Activated CD8-positive, alpha-beta memory T cell treated with anti-CD3 and anti-CD28 coated beads for 36 hours (primary cell): ENCODE data around the gene HIPK3. TPM values are rescaled to one million over a fixed set of nuclear protein-coding genes. Genes with fewer than 3 reads are reported as not detected.
"Not testable (repeated sequence)": the region's sequence is repeated elsewhere in the genome, so short reads cannot be mapped to it uniquely, and the experiment has no call there.

Source experiments
- CTCF ChIA-PET: fragments of 350-600 bp; sonication (Branson Sonifier 250); formaldehyde crosslinking; loops from one replicate; lab custom pipeline; 2021; ENCODE audit warnings: antibody characterized with exemption; lab: Charles Lee
- POLR2A ChIA-PET: fragments of 350-600 bp; sonication (Branson Sonifier 250); formaldehyde crosslinking; loops from one replicate; lab custom pipeline; 2021; ENCODE audit warnings: antibody characterized with exemption; lab: Charles Lee
- total RNA-seq, 2 experiments: library from RNA; stranded (reverse); gene quantifications; one replicate each; pipeline ENCODE4 v1.2.3, GENCODE V29; 2021

HIPK3 gene
- 10 to 100 TPM; 41.2 to 43.8 TPM for total RNA-seq

DNA sequence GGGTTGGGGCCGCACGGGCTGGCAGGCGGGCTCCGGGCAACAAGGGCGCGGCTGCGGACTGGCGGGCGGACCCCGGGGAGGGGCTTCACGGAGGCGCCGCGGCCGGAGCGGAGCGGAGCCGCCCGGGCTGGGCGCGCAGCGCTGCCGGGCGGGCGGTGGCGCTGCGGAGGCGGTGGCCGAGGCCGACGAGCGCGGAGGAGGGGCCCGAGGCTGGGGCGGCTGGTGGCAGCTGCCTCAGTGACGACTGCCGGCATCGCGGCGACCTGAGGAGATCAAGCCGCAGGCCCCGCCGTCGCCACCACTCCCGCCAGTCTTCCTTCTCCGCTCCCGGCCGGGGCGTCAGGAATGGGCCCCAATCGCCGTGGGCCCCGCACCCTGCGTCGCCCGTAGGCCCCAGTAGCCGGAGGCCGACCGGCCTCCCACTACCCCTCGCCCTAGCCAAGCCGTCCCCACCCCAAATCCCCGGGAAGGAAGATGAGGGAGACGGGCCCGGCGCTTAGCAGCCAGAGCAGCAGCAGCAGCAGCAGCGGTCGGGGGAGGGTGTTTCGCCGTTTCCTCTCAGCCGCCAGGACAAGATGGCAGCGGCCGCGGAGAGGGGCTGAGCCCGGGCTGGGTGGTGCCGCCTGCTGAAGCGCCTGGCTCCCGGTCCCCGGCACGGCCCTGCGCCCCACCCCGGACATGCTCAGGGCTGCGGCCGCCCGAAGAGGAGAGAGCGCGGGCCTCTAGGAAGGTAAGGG is at the start of gene HIPK3:
HIPK3 (plus strand) TSS at position 222 of the 737 bp plus-strand sequence.
- CTCF ChIA-PET, result no interaction called here
- POLR2A ChIA-PET, result interaction anchor here (1.4 kb wide), 1 partner anchor 96 kb away, joined by 4 read pairs; the partner anchor contains the start of gene CSTF3

DNA sequence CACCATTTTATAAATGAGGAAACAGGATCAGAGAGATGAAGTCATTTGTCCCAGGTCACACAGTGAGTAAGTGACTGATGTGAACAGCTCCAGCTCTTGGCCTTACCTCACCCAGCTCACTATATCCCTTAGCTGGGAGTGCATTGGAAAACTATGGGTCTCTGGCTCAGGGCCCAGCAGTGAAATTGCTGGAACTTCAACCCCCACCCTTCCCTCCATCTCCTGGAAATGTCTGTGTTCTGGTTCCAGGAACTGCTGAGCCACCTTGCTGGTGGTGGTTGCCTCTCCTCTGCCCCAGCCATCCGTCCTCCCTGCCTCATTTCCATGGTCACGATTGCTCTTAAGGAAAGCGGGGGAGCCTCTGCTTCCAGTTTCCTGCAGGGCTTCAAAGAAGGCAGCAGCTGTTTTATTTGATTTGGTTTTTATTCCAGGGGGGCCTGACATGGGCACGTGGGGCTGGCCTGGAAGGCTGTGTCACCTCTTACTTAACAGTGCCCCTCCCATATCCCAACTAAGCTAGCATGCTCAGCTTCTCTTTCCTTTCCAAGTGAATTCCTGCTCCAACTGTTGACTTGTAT is 49.7 kb upstream of the HIPK3 start:
- POLR2A ChIA-PET, result no interaction called here
- CTCF ChIA-PET, result interaction anchor here (0.9 kb wide), 1 partner anchor 12 kb away, joined by 8 read pairs; no protein-coding TSS in a partner anchor

DNA sequence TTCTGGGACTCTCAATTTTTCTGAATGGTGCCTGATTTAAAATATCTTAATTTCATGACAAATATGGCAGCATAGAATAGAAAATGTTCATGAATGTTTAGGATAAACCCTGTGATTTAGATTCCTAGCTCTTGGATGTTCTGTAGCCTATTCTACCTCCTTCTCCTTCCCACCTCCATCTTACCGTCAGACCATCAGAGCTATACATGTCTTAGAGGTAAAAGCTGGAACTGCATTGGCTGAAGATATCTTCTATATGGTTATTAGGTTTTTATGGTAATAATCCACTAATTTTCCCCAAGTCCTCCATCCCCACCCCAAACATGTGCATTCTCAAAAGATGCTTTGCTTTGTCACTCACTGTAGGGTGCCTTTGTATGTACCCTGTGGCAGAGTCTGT is 49.0 kb upstream of the HIPK3 start:
- ChIA-PET CTCF (interaction anchor here (0.9 kb wide), 1 partner anchor 13 kb away, joined by 8 read pairs; no protein-coding TSS in a partner anchor), POLR2A (no interaction called here)

DNA sequence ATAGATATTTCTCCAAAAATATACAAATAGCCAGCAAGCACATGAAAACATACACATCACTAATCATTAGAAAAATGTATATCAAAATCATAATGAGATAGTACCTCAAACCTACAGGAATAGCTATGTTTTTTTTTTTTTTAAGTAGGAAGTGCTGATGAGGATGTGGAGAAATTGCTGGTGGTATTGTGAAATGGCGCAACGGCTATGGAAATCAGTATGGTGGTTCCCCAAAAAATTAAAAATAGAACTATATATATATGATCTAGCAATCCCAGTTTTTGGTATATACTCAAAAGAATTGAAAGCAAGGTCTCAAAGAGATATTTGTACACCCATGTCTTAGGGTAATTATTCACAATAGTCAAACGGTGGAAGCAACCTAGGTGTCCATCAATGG is 46.0 kb upstream of the HIPK3 start:
- CTCF ChIA-PET, result no interaction called here
- POLR2A ChIA-PET, result interaction anchor here (0.6 kb wide), 1 partner anchor 79 kb away, joined by 3 read pairs; no protein-coding TSS in a partner anchor

DNA sequence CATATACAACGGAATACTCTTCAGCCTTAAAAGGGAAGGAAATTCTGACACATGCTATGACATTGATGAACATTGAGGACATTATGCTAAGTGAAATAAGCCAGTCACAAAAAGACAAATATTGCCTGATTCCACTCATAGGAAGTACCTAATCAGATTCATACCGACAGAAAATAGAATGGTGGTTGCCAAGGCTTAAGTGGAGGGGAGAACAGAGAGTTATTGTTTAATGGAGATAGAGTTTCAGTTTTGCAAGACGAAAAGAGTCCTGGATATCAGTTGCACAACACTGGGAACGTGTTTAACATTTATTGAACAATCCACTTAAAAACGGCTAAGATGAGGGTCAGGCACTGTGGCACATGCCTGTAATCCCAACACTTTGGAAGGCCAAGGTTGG is 45.6 kb upstream of the HIPK3 start:
- POLR2A ChIA-PET, result no interaction called here
- CTCF ChIA-PET, result no interaction called here

DNA sequence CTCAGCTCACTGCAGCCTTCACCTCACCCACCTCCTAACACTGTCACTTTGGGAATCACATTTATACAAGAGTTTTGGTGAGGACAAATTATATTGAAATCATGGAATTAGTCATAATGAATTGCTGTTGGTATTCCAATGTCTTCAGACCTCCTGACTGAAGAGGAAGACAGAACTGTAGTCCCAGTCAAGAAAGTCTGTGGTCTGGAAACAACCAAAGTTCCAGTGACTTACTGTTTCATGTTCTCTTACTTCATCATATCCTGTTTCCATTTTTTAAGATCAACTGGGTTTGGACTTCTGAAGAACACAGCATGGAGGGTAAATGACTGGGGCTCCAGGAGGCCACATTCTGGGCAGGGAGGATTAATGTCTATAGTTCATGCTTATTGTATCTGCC is 43.0 kb upstream of the HIPK3 start:
- ChIA-PET CTCF (interaction anchor here (0.6 kb wide), 1 partner anchor 1202 kb away, joined by 3 read pairs; no protein-coding TSS in a partner anchor), POLR2A (no interaction called here)

DNA sequence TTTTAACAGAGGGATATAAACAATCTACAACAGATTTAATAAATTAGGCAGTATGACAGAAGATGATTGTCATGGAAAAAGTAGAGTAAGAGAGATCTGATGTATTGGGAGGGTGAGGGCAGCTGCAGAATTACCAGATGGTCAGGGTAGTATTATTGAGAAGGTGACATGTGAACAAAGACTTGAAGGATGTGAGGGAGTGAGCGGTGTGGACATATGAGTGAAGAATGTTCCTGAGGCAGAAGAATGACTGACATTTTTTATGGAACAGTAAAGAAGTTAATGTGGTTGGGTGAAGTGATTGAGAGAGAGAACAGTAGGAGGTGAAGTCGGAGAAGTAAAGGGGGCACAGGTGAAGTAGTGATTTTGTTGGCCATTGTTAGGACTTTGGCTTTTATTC is 42.4 kb upstream of the HIPK3 start:
- ChIA-PET POLR2A (no interaction called here), CTCF (no interaction called here)

DNA sequence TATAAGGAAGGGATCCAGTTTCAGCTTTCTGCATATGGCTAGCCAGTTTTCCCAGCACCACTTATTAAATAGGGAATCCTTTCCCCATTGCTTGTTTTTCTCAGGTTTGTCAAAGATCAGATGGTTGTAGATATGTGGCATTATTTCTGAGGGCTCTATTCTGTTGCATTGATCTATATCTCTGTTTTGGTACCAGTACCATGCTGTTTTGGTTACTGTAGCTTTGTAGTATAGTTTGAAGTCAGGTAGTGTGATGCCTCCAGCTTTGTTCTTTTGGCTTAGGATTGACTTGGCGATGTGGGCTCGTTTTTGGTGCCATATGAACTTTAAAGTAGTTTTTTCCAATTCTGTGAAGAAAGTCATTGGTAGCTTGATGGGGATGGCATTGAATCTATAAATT is 40.5 kb upstream of the HIPK3 start:
- CTCF ChIA-PET, POLR2A ChIA-PET: not testable (repeated sequence)

DNA sequence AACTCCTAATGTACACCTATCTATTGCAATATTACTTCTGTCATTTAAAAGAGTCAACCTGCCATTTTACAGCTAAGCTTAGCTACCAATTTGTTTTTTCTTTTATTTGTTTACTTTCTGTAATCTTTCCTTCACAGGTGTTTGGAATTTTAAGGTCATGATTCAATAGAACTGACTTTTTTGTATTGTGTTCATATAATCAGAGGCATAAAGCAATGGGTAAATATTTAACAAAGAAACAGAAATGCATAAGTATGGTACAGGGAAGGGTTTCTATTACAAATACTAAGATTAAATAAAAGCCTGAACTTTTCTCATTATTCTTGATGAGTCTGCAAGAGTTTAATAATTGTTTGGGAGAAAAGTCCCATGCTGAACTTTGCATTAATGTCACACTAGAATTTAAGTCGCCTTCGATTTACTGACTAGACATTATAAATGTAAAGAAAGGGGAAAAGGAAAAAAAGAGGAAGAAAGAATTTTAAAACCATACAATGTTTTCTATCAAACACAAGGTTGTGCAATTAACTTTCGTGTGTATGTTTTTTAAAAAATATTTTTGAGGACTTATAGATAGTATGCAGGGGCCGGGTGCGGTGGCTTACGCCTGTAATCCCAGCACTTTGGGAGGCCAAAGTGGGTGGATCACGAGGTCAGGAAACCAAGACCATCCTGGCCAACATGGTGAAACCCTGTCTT is 35.0 kb upstream of the HIPK3 start:
- CTCF ChIA-PET, result no interaction called here
- POLR2A ChIA-PET, result no interaction called here

DNA sequence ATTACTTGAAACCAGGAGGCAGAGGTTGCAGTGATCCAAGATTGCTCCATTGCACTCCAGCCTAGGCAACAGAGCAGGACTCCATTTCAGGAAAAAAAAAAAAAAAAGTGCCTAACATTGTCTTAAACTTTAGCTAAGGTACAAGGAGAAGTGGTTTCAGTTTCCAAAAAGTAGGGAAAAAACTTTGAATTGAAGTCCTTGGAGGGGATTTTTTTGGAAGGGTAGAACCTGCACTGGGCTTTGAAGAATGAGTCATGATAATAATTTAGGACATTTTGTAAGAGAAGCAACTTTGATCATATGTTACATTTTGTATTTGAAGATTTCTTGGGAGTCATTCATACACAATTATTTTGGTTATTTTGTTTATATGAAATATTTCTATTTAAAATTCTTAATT is 31.8 kb upstream of the HIPK3 start:
- ChIA-PET CTCF (no interaction called here), POLR2A (no interaction called here)

DNA sequence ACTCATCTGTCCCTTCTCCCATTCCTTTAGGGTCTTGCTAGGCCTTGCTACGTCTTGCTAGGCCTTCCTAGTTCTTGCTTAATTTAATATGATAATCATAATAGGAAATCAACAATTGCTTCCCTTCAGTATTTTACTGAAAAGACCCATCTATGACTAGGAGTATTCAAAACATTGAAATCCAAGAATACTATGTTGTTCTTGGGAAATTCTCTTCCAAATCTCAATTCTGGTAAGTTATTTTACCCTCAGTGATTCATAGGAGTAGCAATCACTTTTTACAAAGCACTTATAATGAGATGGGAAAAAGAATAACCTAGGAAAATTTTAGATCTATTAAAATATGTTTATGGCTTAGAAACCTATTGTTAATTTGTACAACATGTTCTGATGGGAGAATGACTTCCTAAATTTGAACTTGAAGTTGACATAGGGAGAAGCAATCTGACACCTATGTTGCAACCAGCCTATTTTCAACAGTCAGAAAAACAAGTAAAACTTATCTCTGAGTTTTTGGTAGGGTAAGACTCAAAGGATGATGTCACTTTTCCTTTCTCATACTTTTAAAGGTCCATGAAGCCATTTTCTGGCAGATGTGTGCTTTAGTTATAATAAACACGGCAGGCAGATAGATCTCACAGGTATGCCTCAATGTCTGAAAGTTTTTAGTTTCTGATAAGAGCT is 29.5 kb upstream of the HIPK3 start:
- CTCF ChIA-PET, result no interaction called here
- POLR2A ChIA-PET, result no interaction called here

DNA sequence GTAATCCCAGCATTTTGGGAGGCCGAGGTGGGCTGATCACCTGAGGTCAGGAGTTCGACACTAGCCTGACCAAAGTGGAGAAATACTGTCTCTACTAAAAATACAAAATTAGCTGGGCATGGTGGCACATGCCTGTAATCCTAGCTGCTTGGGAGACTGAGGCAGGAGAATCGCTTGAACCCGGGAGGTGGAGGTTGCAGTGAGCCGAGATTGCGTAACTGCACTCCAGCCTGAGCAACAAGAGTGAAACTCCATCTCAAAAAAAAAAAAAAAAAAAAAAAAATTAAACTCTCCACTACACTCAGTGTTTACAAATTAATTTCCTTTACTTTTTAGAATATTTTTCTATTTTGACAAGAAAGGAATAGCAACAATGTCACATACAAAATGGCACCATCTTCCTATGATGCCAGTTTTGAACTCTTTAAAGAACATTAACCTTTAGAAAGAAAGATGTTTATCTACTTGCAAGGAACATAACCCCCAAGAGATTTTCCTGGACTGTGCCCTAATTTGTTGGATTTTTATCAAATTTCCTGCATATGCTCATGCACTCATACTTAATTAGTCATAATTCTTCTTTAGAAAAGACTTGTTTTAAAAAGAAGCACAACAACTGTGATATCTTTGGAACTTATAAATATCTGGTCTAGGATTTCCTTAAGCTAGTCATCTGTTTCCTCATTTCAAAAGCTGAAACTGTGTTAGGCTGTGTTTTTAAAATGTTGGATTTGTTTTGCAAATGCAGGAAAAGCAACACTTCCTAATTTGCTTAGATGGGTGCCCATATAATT is 22.6 kb upstream of the HIPK3 start:
- POLR2A ChIA-PET, result no interaction called here
- CTCF ChIA-PET, result no interaction called here

DNA sequence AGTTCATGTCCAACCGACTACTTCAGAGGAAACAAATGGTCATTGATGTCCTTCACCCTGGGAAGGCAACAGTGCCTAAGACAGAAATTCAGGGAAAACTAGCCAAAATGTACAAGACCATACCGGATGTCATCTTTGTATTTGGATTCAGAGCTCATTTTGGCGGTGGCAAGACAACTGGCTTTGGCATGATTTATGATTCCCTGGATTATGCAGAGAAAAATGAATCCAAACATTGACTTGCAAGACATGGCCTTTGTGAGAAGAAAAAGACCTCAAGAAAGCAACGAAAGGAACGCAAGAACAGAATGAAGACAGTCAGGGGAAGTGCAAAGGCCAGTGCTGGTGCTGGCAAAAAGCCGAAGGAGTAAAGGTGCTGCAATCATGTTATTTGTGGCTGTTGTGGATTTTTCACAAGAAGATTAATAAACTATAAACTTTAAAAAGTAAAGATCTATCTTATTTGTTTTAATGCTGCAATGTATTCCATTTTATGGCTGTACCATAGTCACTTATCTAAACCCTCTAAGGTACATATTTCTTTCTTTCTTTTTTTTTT is 20.1 kb upstream of the HIPK3 start:
- POLR2A ChIA-PET, result no interaction called here
- CTCF ChIA-PET, result no interaction called here

DNA sequence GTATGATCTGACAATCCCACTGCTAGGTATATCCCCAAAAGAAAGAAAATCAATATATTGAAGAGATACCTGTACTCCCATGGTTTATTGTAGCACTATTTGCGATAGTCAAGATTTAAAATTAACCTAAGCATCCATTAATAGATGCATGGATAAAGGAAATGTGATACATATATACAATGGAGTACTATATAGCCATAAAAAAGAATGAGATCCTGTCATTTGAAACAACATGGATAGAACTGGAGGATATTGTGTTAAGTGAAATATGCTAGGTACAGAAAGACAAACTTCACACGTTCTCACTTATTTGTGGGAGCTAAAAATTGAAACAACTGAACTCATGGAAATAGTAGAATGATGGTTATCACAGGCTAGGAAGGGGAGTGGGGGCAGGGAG is 14.6 kb upstream of the HIPK3 start:
- ChIA-PET POLR2A (no interaction called here), CTCF (no interaction called here)

DNA sequence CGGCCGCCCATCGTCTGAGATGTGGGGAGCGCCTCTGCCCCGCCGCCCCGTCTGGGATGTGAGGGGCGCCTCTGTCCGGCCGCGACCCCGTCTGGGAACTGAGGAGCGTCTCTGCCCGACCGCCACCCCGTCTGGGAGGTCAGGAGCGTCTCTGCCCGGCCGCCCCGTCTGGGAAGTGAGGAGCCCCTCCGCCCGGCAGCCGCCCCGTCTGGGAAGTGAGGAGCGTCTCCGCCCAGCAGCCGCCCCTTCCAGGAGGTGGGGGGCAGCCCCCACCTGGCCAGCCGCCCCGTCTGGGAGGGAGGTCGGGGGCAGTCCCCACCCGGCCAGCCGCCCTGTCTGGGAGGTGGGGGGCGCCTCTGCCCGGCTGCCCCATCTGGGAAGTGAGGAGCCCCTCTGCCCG is 13.5 kb upstream of the HIPK3 start:
- CTCF ChIA-PET, result not testable (repeated sequence)

DNA sequence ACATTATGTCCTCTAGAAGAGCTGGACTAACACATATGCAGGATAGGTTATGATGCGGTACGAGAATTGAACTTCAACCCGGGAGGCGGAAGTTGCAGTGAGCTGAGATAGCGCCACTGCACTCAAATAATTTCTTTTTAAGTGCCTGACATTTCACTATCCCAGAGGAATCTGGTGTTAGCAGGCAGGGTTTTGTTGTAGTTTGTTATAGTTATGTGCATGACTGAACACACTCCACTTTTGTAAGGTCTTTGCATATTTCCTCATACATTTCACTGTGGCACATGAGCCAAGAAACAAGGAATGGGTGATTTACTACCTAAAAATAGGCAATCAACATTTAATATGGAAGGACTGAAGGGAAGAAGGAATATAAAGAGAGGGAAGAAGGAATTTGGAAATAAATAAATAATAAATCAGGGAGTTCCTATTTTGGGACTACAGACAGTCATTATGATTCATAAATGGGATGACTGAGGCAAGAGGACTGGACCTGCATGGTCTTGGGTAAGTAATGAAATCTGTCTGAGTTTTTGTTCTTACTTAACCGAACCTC is 8.7 kb upstream of the HIPK3 start:
- CTCF ChIA-PET, result interaction anchor here (0.6 kb wide), 1 partner anchor 280 kb away, joined by 4 read pairs; no protein-coding TSS in a partner anchor
- POLR2A ChIA-PET, result no interaction called here

More for the DNA sequence above, 13.5 kb upstream of the HIPK3 start:
- POLR2A ChIA-PET, result not testable (repeated sequence)

DNA sequence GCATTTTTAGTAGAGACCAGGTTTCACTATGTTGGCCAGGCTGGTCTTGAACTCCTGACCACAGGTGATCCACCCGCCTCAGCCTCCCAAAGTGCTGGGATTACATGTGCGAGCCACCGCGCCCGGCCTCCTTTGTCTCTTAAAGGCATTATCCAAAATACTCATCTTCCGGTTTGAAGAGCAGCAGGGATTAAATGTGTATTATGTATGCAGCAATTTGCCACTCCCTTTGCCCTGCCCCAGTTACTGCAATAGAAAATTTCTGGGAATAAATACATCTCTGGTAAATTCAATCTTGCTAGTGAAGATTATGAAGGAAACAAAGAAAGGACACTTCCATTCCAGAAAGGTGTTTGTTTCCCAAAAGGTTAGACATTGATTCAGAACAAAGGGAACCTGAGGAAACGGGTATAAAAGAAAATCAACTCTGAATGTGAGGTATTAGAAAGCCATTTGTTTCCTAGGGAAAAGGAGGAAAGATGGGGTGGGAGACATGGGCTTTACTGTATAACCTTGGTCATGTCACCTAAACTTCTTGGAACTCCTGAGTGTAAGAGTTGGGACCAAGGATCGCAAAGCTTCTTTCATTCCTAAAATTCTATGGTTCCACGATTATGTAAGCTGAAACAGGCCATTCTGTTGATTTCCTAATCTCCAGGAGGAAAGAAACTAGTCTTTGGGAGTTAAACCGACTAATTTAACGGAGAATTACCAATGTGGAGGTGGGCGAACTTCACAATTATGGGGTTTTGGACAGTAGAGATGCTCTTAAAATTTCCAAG is 959 bp upstream of the HIPK3 start:
- CTCF ChIA-PET, result no interaction called here
- POLR2A ChIA-PET, result interaction anchor here (1.4 kb wide), 1 partner anchor 95 kb away, joined by 4 read pairs; the partner anchor contains the start of gene CSTF3

DNA sequence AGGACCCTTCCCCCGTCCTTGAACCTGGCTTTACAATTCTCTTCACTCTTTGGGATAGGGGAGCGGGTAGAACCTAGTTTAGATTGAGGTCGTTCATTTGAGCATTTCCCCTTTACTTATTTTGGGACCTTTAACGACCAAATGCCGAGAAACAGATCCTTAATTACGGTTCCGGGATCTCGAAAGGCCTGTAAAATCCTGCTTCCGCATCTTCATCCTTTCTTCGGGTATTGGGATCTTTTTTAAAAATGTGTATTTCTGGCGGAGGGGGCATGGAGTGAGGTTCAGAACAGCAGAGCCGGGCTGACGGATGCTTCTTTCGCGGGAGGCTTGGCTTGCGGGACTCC is 395 bp upstream of the HIPK3 start:
- CTCF ChIA-PET, result no interaction called here
- POLR2A ChIA-PET, result interaction anchor here (1.4 kb wide), 1 partner anchor 95 kb away, joined by 4 read pairs; the partner anchor contains the start of gene CSTF3
